Tibial nerve (tissue), 4 donors: ENCODE results near the gene CCNE1. TPM values are rescaled to one million over a fixed set of nuclear protein-coding genes. Genes with fewer than 3 reads are reported as not detected.
A peak's percentile ranks its signal among the peaks of the same experiment; 100 is the strongest.

Experiments
- DNase-seq, 2 donors: peaks; one replicate each; pipeline ENCODE4 v3.0.0-alpha.2; 2019; ENCODE audit warnings: low spot score in 2 of 2
- H3K27ac ChIP-seq, 4 donors: fragments of 200-600 bp; sonication (generic) in 3 of 4; one replicate each; pipeline ENCODE4 v1.5.1; 2017 to 2019; ENCODE audit warnings: mild to moderate bottlenecking in 1 of 4
- H3K27me3 ChIP-seq, 2 donors: fragments of 200-600 bp; sonication (generic) in 1 of 2; one replicate each; pipeline versions ENCODE4 v1.5.1 to v1.6.0; 2017 to 2019
- H3K36me3 ChIP-seq, 3 donors: fragments of 200-600 bp; sonication (generic); one replicate each; pipeline ENCODE4 v1.5.1; 2018 to 2019
- H3K4me1 ChIP-seq, 4 donors: fragments of 200-600 bp; sonication (generic) in 3 of 4; one replicate each; pipeline ENCODE4 v1.5.1; 2017 to 2019
- H3K4me3 ChIP-seq, 4 donors: fragments of 200-600 bp; sonication (generic) in 3 of 4; one replicate each; pipeline ENCODE4 v1.5.1; 2017 to 2019; ENCODE audit warnings: mild to moderate bottlenecking in 1 of 4, moderate library complexity in 1 of 4
- H3K9me3 ChIP-seq, 4 donors: fragments of 200-600 bp; sonication (generic) in 3 of 4; one replicate each; pipeline ENCODE4 v1.5.1; 2017 to 2019
- EP300 ChIP-seq, 2 donors: sonication (generic); formaldehyde crosslinking; IDR thresholded peaks; one replicate each; pipeline ENCODE4 v1.6.1; 2017; ENCODE audit warnings: antibody characterized with exemption in 2 of 2, mild to moderate bottlenecking in 1 of 2
- POLR2A ChIP-seq, 2 donors: fragments of 450-650 bp; IDR thresholded peaks; one replicate each; pipeline ENCODE4 v1.6.1; 2017; ENCODE audit warnings: antibody characterized with exemption in 2 of 2, mild to moderate bottlenecking in 2 of 2, moderate library complexity in 2 of 2
- WGBS, 2 donors: methylation state at CpG; one replicate each; pipeline ENCODE4 v1.1.5; 2018; 5-methylcytosine and 5-hydroxymethylcytosine counted together
- total RNA-seq, 4 donors: library from RNA; depleted of rRNA; stranded (reverse); fragments of >200 nt; gene quantifications; one replicate each; pipeline ENCODE4 v1.1.0, GENCODE V29; 2016
- TF ChIP-seq, protein P1 (sequence below), 5 experiments: fragments of 200-600 bp in 3 of 5; fragments of 450-650 bp in 2 of 5; sonication (generic) in 3 of 5; IDR thresholded peaks; one replicate each; pipeline ENCODE4 v1.5.1; 2016 to 2019; ENCODE audit warnings: antibody characterized with exemption in 5 of 5, mild to moderate bottlenecking in 3 of 5, moderate library complexity in 2 of 5

The CCNE1 gene
- total RNA-seq, 4 donors from 2014 or later: 0.60 to 4.9 (median 3.8) TPM

DNA sequence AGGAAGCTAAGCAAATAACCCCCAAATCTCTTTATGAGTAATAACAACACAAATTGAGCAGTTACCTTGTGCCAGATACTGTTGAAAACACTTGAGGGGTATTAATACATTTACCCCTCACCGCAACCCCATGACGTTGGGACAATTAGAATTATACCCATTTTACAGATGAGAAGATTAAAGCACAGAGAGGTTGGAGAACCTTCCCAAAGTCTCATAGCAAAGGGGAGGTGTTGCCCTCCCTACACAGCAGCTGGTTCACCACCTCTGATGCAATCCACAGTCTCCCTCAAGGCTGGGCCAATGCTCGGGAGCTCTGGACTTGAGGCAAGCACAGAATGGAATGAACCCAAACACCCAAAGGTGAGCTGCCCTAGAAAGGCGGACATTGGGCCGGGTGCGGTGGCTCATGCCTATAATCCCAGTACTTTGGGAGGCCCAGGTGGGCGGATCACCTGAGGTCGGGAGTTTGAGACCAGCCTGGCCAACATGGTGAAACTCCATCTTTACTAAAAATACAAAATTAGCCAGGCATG is 3.9 kb upstream of the CCNE1 start:
- Histone ChIP-seq H3K27me3 (no peaks in the 10 kb centered on the region), H3K36me3 (no peaks in the 10 kb centered on the region), H3K4me3 (no peak overlapping the region), H3K9me3 (no peaks in the 10 kb centered on the region), H3K4me1 (peaks cover 0 to 35% (median 4%) of the 10 kb centered on the region in 4 donors), H3K27ac (no peak overlapping the region)
- WGBS, 2 donors: 87 to 94% methylated on average over 7 to 8 of the region's 8 CpGs
- no peak for DNase-seq
- TF ChIP-seq EP300 (IDR thresholded peaks at IDR 0.05): no peak

DNA sequence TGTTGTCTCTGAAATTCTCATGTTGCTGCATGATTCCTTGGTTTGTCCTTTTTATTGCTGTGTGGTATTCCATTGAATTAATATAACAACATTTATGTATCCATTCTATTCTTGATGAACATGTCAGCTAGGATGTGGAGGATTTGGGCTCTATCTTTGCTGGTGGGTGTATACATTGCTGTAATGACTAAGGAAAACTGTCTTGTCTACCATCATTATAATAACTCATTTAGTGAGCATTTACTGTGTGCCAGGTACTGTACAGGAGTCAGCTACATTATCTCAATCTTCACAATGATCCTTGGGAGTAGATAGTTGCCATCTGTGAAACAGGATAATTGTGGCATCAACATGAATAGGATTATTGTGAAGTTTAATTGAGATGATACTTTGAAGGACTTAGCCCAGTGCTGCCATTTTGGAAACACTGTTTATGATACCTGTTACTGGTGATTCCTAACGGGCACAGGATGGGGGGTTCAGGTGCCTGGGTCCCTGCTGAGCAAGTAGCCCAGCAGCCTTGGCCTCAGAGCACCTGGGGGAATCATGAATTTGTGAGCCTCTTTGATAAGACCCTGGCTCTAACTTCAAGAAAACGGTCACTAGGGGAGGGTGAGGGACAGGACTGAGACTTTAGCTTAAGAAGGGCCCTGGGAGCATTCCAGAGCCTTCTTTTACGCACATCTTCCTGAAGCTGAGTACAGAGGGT is 1.8 kb upstream of the CCNE1 start:
- Histone ChIP-seq H3K36me3 (no peaks in the 10 kb centered on the region), H3K27ac (no peak overlapping the region), H3K4me3 (no peak overlapping the region), H3K4me1 (peaks cover 0 to 33% (median 4%) of the 10 kb centered on the region in 4 donors), H3K27me3 (no peaks in the 10 kb centered on the region), H3K9me3 (no peaks in the 10 kb centered on the region)
- WGBS, 2 donors: 88 to 89% methylated on average over 3 of the region's 3 CpGs
- no peak for TF ChIP-seq EP300 (IDR thresholded peaks at IDR 0.05)
- TF ChIP-seq POLR2A (IDR thresholded peaks at IDR 0.05): no peak
- no peak for DNase-seq

DNA sequence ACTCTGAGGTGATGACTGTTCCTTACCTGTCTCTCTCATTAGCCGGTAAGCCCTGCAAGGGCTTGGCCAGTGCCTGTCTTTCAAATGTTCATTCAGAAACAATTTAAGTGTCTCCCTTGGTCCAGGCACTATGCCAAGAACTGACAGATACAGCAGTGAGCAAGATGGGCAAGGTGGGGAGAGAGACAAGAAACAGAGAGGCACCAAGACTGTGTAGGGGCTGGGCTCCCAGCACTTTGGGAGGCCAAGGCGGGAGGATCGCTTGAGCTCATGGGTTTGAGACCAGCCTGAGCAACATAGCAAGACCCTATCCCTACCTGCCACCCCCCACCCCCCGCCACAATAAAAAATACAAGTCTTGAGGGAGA is 1.3 kb upstream of the CCNE1 start:
- H3K27ac ChIP-seq: peak overlapping the region in 1 of 4 donors; percentile 63
- H3K36me3 ChIP-seq: no peaks in the 10 kb centered on the region
- no peak for TF ChIP-seq POLR2A (IDR thresholded peaks at IDR 0.05)
- DNase-seq: peak in 1 of 2 donors; percentile 21
- no peaks in the 10 kb centered on the region for H3K27me3 ChIP-seq
- no peaks in the 10 kb centered on the region for H3K9me3 ChIP-seq
- 84 to 89% methylated on average over 4 of the region's 4 CpGs for WGBS, 2 donors
- peaks cover 0 to 28% (median 4%) of the 10 kb centered on the region in 4 donors for H3K4me1 ChIP-seq
- no peak overlapping the region for H3K4me3 ChIP-seq

DNA sequence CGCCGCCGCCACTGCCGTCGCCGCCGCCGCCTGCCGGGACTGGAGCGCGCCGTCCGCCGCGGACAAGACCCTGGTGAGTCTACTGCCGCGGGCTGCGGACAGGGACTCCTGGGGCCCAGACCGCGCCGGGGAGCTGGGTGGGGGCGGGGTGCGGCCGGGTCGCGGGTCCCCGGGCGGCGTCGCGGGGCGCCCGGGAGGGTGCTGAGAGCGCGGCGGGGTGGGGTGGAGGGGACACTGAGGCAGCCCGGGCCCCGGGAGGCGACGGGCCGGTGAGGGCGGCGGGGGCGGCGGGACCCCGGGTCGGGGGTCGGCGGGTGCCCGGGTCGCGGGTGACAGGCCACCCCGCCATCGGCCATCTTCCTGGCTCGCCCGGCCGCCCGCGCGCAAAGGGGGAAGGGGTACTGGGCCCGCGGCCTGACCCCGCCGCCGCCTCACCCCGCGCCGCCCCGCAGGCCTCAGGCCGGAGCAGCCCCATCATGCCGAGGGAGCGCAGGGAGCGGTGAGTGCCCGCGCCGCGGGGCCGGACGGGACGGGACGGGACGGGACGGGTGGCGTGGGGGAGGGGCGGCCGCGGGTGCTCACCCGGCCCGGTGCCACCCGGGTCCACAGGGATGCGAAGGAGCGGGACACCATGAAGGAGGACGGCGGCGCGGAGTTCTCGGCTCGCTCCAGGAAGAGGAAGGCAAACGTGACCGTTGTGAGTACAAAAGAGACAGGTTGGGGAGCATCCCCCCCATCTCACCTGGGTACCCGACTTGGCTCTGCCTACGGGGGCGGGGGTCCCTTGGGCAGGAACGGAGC is 489 bp downstream of the CCNE1 start:
- Histone ChIP-seq H3K27me3 (no peaks in the 10 kb centered on the region), H3K4me3 (peak overlapping the region in 3 of 4 donors; percentile 40 to 59 (median 50)), H3K4me1 (peaks cover 0 to 19% (median 4%) of the 10 kb centered on the region in 4 donors), H3K27ac (peak overlapping the region in 1 of 4 donors; percentile 17), H3K36me3 (no peaks in the 10 kb centered on the region), H3K9me3 (no peaks in the 10 kb centered on the region)
- TF ChIP-seq EP300 (IDR thresholded peaks at IDR 0.05): no peak
- 8 to 10% methylated on average over 20 to 47 of the region's 104 CpGs for whole genome bisulfite sequencing, 2 donors
- no peak for DNase-seq

DNA sequence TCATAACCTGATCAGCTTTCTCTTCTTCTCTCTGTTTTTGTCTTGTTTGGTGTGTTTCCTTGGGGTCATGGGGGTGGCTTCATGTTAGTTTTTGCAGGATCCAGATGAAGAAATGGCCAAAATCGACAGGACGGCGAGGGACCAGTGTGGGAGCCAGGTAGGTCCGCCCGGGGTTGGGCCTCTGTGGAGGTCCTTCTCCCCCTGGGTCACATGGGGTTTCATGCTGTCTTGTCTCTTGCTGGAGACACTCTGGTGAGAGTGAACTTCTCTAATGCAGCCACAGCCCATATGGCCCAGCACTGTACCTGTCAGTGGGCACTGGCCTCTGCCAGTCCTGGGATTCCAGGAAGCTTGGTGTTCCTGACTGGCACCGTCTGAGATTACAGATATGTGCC is 1.1 kb downstream of the CCNE1 start:
- no peak for DNase-seq
- Histone ChIP-seq H3K4me3 (peak overlapping the region in 2 of 4 donors; percentile 40 to 59), H3K4me1 (peaks cover 0 to 19% (median 4%) of the 10 kb centered on the region in 4 donors), H3K27ac (peak overlapping the region in 1 of 4 donors; percentile 17), H3K9me3 (no peaks in the 10 kb centered on the region), H3K36me3 (no peaks in the 10 kb centered on the region), H3K27me3 (no peaks in the 10 kb centered on the region)
- 77 to 80% methylated on average over 5 to 6 of the region's 6 CpGs for WGBS, 2 donors
- no peak for TF ChIP-seq EP300 (IDR thresholded peaks at IDR 0.05)
- TF ChIP-seq POLR2A (IDR thresholded peaks at IDR 0.05): no peak
- TF ChIP-seq, protein P1, sequence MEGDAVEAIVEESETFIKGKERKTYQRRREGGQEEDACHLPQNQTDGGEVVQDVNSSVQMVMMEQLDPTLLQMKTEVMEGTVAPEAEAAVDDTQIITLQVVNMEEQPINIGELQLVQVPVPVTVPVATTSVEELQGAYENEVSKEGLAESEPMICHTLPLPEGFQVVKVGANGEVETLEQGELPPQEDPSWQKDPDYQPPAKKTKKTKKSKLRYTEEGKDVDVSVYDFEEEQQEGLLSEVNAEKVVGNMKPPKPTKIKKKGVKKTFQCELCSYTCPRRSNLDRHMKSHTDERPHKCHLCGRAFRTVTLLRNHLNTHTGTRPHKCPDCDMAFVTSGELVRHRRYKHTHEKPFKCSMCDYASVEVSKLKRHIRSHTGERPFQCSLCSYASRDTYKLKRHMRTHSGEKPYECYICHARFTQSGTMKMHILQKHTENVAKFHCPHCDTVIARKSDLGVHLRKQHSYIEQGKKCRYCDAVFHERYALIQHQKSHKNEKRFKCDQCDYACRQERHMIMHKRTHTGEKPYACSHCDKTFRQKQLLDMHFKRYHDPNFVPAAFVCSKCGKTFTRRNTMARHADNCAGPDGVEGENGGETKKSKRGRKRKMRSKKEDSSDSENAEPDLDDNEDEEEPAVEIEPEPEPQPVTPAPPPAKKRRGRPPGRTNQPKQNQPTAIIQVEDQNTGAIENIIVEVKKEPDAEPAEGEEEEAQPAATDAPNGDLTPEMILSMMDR (IDR thresholded peaks at IDR 0.05): no peak

DNA sequence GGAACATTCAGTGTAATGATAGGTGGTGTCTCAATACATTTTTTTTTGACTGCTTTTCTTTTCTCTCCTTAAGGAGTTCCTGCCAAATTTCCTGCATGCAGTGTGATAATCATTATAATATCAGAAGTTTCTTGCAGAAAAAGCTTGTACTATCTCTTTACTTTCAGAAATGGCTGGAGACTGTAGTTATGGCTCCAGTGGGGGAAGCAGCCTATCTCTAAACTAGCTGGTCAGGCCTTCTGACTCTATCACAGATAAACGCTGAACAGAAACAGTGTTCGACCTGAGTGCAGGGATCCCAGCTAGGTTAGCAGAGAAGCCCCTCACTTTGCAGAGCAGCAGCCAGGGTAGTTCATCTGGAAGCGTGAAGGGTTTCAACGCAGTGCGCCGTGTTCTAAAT is 1.9 kb downstream of the CCNE1 start:
- TF ChIP-seq EP300 (IDR thresholded peaks at IDR 0.05) (no peak), POLR2A (IDR thresholded peaks at IDR 0.05) (no peak)
- TF ChIP-seq, protein P1 (IDR thresholded peaks at IDR 0.05): no peak
- no peak overlapping the region for H3K4me3 ChIP-seq
- H3K9me3 ChIP-seq: no peaks in the 10 kb centered on the region
- peaks cover 0 to 19% (median 4%) of the 10 kb centered on the region in 4 donors for H3K4me1 ChIP-seq
- no peaks in the 10 kb centered on the region for H3K27me3 ChIP-seq
- 89 to 90% methylated on average over 6 of the region's 6 CpGs for WGBS, 2 donors
- H3K36me3 ChIP-seq: no peaks in the 10 kb centered on the region
- H3K27ac ChIP-seq: no peak overlapping the region
- DNase-seq: no peak

DNA sequence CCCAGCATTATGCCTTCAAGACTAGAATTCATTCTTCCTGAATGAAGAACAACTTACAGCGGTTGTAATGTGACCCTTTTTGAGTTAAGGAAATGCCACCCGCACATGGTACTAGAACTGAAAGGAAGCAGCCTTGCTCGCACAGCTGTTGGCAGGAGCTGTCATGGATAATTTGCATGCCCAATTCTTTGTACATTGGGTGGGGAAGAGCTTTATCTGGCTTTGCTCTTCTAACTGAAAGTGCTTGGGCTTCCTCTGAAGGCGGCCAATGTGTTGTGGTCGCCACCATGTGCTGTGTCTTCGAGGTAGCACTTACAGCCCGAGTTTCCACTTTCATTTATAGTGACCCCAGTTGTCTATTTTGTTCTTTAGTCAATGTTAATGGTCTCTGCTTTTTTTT is 3.4 kb downstream of the CCNE1 start:
- TF ChIP-seq POLR2A (IDR thresholded peaks at IDR 0.05): no peak
- TF ChIP-seq EP300 (IDR thresholded peaks at IDR 0.05): no peak
- no peaks in the 10 kb centered on the region for H3K36me3 ChIP-seq
- DNase-seq: no peak
- no peak overlapping the region for H3K27ac ChIP-seq
- H3K9me3 ChIP-seq: no peaks in the 10 kb centered on the region
- H3K4me1 ChIP-seq: peaks cover 0 to 19% (median 4%) of the 10 kb centered on the region in 4 donors
- no peak overlapping the region for H3K4me3 ChIP-seq
- 67 to 86% methylated on average over 7 of the region's 7 CpGs for WGBS, 2 donors
- H3K27me3 ChIP-seq: no peaks in the 10 kb centered on the region
